Right forelimb (tissue), 1 donor: ENCODE results near the gene TRIM67.
A peak's percentile ranks its signal among the peaks of the same experiment; 100 is the strongest.
"Not testable (repeated sequence)": the region's sequence is repeated elsewhere in the genome, so short reads cannot be mapped to it uniquely, and the experiment has no call there.

Experiments used
- DNase-seq: peaks from one replicate; pipeline ENCODE4 v3.0.0-alpha.2; 2018

Gene TRIM67

DNA sequence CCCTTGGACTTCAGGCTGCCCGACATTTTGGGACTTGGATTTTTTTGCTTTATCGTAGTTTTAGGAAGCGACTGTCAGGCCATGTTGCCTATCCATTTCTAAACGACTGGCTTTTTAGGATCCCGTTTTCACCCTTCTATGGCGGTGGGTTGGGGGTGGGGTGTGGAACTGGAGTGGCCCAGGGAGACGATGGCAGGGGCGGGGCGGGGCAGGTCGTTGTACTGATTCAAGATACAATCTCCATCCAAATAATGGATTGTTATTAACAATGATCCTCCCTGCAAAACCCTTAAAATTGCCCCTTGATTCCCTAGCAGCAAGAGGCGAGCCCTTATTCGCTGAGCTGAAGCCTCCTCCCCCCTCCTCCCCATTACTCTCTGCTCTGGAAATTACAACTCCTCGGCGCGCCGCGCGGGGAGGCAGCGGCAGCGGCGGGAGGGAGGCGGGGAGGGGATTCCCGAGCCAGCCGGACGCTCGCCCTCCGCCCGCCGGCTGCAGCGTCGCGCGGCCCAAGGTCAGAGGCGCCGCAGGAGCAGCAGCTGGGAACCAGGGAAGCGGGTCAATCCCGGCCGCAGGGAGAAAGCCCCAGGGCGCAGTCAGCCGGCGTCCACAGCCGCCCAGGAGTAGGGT lies at the start of gene TRIM67:
TRIM67 (plus strand) TSS at position 392 of the 630 bp plus-strand sequence. CDS start 912 bp downstream, outside the sequence.
- DNase-seq, result no peak

DNA sequence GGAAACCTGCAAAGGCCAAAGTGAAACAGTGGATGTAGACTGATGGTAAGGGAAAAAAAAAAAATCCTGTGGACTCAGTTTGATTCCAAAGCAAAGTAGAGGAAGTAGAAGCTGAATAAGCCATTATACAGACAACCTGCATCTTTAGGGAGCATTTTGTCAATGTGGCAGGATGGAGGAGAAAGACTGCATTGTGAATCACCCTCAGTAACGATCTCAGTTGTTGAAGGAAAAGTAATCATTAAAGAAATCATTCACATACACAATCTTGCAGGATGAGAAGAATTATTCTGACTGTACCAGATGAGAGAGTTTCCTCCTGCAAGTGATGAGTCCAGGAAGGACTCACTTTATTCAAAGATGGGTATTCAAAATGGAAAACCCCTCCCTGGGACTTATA lies 45.1 kb upstream of the TRIM67 start:
- DNase-seq, result no peak

DNA sequence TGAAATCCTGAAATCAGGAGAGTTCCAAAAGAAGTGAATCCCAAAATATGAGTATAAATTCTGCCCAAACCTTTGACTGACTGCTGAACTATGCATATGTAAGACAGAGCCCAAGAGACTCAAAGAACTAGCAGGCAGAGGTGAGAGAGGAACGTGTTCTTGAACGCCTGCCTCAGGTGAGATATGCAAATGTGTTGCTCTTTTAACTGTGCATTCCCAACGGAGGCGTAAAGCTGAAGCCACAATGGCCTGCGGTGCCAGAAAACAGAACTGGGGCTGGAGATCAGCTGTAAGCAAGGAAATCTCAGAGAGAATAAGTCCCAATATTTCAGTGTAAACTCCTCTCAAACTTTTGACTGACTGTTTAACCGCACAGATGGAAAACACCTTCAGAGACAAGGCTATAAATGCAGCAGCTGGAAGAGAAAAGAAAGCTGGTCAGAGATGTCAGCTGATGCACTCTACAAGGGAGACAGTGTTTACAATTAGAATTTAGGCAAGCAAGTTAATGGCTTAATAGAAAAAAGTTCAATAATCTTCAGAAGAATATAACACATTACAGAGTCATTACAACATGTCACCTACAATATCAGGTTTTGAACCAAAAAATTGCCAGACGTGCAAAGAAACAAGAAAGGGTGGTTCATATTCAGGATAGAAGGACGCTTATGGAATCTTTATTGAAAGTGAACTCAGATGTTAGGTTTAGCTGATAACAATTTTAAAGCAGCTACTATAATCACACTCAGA lies 43.0 kb upstream of the TRIM67 start:
- no peak for DNase-seq

DNA sequence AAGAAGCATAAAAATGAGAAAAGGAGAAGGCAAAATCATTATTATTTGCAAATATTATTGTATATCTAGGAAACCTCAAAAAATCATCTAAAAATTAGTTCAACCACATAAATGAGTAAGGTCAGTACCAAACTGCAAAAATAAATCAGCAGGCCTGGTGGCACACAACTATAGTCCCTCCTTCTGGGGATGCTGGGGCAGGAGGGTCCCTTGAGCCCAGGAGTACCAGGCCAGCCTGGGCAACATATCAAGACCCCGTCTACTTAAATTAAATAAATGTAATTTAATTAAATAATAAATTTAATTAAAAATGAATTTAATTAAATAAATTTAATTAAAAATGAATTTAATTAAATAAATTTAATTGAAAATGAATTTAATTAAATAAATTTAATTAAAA lies 40.3 kb upstream of the TRIM67 start:
- DNase-seq, result no peak

DNA sequence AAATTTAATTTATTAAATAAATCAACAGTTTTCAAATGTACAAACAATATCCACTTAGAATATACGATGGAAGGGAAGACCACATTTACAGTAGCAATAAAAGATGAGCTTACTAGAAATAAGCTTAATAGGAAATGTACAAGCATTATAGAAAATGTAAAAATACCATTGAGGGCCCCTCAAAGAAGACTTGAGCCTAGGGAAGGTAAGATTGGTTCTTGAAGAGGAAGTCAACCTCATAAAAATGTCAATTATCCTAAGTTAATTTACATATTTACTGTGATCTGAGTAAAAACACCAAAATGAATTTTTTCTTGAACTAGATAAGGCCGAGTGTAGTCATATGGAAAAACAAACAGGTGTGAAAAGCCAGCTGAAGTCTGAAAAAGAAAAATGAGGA lies 39.7 kb upstream of the TRIM67 start:
- DNase-seq, result no peak

DNA sequence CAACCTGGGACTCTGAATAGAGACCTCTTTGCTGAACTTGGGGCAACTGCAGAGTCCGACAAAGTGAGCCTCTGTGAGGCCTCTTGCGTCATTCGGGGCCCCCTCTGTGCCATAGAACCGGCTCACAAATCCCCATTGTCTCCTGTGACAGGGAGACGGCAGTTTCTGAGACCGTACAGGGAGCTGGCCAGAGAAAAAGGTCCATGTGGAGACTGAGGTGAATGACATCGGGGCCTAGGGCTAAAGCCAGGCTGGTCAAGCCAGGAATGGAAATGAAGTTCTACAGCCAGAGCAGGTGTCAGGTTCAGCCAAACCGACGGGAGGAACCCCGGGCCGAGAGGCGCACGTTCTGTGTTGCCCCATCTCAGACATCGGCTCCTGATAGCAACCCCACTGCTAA lies 37.1 kb upstream of the TRIM67 start:
- DNase-seq, result no peak

DNA sequence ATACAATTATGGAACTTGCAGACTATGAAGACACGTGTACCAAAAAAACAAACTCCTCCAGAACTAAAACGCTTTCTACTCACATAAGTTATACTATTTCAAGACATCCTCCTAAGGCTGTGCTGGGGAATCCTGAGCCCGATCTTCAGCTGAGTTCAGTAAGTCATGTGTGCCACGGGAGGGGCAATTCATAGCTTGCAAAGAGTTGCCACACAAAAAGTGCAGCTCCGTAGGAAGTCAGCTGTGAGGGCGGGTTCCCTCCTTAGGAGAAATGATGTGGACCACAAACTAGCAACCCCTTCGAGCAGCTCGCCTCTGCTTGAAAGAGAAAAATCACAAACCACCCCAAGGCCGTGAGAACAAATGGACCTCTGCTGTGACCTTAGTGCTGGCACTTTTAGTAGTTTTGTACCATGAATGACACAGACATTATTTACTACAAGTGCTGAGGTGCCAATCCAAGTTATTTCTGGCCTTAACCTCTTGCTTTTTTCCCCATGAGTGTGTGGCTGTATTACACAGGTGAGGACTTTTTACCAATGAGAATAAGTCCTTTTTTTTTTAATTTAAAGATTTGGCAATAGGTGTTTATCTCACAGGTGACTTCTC lies 35.8 kb upstream of the TRIM67 start:
- no peak for DNase-seq

DNA sequence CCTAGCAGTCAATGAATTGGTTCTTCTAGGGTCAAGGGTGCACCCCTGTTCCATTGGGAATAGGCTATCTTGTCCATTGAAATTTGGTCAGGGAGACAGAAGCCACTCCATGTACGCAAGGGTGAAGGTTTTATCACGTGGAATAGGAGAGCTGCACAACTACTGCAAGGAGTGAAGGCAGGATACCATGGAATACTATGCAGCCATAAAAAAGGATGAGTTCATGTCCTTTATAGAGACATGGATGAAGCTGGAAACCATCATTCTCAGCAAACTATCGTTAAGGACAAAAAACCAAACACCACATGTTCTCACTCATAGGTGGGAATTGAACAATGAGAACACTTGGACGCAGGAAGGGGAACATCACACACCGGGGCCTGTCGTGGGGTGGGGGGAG lies 34.8 kb upstream of the TRIM67 start:
- DNase-seq, result not testable (repeated sequence)

DNA sequence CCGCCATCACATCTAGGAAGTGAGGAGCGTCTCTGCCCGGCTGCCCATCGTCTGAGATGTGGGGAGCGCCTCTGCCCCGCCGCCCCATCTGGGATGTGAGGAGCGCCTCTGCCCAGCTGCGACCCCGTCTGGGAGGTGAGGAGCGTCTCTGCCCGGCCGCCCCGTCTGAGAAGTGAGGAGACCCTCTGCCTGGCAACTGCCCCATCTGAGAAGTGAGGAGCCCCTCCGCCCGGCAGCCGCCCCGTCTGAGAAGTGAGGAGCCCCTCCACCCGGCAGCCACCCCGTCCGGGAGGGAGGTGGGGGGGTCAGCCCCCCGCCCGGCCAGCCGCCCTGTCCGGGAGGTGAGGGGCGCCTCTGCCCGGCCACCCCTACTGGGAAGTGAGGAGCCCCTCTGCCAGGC lies 33.4 kb upstream of the TRIM67 start:
- not testable (repeated sequence) for DNase-seq

DNA sequence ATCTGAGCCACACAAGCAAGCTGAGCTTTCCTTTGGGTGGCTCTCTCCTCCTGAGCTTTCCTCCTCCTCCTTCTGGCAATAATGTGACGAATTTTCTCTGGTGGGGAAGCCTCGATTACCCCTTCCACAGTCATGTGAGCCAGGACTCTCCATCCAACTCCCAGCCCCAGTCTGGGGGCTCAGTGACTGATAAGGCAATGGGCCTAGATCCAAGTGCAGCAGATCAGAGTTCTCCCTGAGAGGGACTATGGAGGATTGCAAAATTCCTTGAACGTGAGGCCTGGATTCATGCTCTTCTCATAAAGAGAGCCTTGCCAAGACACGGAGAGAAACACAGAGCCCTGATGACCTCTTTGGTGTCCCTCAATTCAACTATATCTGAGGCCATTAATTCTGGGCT lies 31.3 kb upstream of the TRIM67 start:
- no peak for DNase-seq

DNA sequence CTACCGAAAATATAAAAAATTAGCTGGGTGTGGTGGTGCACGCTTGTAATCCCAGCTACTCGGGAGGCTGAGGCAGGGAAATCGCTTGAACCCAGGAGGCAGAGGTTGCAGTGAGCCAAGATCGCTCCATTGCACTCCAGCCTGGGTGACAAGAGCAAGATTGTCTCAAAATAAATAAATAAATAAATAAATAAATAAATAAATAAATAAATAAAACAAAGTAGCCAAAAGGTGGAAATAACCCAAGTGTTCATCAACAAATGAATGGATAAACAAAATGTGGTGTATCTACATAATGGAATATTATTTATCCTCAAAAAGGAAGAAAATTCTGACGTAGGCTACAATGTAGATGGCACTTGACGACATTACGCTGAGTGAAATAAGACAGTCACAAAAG lies 29.3 kb upstream of the TRIM67 start:
- not testable (repeated sequence) for DNase-seq

DNA sequence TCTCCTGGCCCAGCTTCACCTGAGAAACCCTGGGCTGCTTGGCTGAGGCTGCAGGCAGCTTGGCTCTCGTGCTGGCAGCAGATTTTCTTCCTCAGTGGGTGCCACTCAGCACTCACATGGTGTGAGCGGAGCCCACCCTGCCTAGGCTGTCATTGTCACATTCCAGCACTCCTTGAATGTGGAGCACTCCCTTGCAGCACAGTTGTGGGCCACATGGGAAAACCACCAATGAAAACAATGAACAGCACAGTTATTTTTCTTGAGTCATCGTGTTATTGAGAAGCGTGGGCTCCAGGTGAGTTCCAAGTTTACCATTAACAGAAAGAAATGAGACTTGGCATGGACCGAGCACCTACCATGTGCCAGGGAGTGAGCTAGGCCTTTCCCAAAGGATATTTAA lies 27.2 kb upstream of the TRIM67 start:
- no peak for DNase-seq

DNA sequence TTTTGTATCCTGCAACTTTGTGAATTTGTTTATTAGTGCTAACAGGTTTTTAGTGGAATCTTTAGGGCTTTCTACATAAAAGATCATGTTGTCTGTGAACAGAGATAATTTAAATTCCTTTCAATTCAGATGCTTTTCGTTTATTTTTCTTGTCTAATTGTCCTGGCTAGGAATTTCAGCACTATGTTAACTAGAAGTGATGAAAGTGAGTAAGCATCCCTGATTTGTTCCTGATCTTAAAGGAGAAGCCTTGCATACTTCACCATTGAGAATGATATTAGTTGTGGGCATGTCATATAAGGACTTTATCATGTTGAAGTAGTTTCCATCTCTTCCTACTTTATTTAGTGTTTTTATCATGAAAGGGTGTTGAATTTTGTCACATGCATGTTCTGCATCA lies 23.6 kb upstream of the TRIM67 start:
- no peak for DNase-seq

DNA sequence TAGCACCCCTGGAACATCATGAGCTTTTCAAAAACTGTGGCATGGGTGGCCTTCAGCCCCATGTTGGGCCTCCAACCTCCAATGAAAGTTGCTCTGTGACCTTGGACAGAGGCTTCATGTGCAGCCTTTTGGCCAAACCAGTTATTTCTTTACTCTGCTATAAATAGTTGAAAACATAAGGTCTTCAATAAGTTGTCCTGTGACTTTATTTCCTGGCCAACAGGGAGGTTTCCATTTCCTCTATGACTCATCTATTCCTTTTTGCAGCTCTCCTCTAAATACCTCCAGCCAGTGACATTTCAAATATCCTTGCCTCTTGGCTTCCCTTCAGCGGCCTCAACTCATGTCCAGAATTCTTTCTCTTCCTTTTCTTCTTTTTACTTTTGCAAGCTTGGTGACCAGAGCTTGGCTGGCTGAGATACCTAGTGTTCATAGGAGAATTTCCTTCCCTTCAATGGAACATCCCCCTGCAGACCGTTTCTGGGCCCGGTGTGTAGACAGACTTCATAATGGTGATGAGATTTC lies 22.7 kb upstream of the TRIM67 start:
- DNase-seq, result peak; percentile 53

DNA sequence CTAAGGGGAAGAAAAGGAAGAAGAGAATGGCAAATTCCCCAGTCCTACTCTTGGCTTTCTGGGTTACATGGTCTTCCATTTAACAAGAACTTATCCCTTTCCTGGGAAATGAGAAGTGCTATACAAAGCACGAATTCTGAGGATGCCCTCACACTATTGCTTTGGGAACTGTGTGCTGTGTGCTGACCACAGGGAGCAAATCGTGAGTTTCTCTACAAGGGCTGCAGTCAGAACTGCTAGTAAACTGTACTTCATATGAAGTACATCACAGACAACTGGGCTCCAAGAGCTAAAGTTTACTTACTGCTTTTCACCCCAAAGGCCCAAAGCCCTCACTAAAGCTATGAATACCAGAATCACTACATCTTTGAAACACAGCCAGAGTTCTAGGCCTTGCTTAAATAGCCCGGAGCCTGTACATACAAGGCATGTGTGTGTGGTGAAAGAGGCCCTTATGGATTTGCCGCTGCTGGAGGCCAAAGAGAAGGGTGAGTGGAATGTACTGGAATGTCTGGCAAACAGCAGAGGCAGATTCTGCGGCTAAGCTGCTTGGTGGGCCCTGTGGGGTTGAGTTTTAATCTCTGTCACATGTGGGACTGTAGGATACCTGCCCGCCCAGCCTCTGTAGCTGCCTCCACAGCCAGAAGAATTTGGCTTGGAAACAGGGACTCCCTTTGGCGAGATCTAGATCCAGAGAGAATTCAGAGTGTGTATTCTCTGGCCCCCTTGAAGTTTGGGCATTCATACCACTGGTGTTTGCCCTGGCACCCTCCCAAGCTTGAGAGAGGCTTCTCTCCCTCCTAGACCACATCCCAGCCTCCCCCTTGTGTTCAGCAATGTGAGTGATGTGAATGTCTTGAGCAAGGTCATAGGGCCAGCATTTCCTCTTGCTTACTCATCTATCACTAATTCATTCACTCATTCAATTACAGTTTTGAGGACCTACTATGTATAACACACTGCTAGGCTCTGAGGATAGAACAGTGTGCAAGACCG lies 21.9 kb upstream of the TRIM67 start:
- DNase-seq, result peak; percentile 68

DNA sequence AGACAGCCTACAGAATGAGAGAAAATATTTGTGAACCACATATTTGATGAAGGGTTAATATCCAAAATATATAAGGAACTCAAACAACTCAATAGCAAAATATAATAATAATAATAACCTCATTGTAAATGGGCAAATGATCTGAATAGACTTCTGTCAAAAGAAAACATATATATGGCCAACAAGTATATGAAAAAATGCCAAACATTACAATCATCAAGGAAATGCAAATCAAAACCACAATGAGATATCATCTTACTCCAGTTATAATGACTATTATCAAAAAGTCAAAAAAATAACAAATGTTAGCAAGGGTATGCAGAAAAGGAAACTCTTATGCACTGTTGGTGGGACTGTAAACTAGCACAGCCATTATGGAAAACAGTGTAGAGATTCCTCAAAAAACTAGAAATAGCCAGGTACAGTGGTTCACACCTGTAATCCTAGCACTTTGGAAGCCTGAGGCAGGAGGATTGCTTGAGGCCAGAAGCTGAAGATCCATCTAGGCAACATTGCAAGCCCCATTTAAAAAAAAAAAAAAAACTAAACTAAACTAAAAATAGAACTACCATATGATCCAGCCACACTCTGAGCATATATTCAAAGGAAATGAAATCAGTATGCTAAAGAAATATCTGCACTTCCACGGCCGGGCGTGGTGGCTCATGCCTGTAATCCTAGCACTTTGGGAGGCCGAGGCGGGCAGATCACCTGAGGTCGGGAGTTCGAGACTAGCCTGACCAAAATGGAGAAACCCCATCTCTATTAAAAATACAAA lies 17.3 kb upstream of the TRIM67 start:
- DNase-seq, result no peak

DNA sequence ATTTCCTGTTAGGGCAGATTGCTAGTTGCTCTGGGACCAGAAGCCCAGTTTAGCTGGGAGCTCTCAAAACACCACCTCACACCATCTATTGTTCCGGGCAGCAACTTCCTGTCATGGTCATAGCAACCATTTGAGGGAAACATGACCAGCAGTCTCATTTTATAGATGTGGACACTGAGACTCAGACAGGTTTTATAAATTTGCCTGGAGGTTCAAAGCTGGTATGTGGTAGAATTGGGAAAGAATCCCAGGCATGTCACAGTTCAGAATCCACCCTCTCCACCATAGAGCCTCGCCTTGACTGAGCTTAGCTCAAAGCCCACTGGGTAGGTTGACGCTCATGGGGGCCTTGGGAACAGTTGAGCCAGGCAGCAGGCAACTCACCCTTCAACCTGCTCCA lies 14.0 kb upstream of the TRIM67 start:
- DNase-seq, result no peak

DNA sequence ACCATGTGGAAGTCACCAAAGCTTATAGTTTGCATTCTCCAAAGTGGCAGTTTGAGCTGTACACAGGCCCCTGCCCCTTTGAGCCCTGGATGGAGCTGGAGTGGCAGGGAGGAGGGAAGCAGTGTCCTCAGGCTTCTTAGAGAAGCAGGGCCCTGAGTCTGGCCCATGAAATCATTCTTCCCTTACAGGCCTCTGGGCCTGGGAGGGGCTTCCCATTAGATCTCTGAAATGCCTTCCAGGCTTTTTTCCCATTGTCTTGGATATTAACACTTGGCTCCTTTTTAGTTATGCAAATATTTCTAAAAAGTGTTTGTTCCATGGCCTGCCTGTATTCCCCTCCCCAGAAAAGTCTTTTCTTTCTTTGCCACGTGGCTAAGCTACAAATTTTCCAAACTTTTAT lies 10.0 kb upstream of the TRIM67 start:
- no peak for DNase-seq

DNA sequence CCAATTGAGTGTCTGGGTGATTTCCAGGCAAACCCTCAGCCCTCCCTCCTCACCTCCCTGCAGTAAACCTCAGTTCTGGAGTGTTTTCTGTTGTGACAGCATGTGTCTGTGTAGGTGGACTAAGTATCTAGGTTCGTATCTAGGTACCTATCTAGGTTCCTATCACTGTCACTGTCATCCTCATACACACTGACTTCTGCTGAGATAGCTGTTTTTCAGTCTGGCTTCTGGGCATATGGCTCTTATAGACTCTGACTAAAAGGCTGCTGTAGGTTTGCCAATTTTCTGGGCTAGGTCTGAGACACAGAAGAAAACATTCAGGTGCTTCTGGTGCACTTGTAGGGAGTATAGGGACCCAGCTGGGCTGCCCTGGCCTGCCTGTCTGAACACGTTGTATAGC lies 8.1 kb upstream of the TRIM67 start:
- DNase-seq, result no peak

DNA sequence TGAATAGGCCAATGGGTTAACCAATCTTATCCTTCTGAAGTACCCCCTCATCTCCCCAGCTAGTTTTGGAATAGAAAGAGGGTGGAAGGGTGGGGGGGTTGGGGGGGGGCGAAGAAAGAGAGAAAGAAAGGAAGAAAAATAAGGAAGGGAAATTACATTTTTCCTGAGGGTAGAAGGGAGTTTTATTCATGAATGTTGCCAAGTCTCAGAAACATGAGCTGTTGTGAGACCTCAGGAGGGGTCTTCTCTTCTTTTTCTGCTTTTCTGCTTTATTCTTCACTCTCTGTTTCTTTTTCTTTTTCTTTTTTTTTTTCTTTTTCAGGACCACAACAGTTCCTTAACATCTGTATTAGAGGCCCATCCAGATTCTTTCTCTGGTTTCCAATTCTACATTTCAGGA lies 6.0 kb upstream of the TRIM67 start:
- DNase-seq, result no peak

DNA sequence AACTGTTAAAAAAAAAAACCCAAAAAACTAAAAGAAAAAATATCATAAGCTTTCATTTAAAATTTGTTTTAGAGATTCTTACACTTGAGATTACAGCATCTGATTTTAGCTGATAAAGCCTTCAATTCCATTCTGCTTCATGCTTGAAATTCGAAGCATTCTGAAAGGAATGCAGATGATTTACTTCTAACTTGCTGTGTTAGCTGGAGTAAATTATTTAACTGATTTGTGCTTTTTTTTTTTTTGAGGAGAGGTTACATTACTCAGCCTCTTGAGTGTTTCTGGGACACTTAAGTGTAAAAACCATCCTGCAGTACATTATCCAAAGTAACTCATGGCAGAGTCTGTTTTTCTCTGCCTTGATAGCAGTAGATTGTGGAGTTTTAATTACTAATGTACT lies 4.5 kb upstream of the TRIM67 start:
- no peak for DNase-seq

DNA sequence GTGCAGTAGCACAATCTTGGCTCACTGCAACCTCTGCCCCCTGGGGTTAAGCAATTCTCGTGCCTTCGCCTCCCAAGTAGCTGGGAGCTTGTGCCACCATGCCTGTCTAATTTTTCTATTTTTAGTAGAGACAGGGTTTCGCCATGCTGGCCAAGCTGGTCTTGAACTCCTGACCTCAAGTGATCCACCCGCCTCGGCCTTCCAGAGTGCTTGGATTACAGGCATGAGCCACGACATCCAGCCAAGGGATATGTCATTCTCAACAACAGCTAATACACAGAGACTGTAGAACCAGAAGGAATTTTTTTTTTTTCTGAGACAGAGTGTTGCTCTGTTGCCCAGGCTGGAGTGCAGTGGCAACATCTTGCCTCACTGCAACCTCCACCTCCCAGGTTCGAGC lies 3.7 kb upstream of the TRIM67 start:
- not testable (repeated sequence) for DNase-seq
